Measurements from ENCODE around the gene KNL1.
A peak's percentile ranks its signal among the peaks of the same experiment; 100 is the strongest.

Gene KNL1

DNA sequence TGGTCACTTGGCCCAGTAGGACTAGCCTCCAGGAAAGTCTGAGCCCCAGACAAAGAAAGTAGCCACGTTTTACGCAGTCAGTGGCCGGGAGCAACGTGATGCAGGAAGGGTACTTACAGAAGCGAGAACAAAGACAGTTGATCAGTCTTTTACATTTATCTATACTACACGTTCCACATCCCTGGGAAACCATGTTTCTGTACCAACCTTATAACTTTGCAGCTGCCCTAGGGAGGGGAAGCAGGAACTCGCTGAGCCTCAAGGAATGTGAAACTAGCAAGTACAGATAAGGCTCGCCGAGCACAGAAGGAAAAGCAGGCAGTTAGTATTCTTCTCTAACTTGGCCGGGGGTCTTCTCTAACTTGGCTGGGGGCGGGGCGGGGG lies 3.4 kb upstream of the KNL1 start:
- Histone ChIP-seq H3K79me2 (ENCODE audit: insufficient read depth, low read length) (peaks cover 15% of the 10 kb centered on the region), H3K4me3 (ENCODE audit: insufficient read depth, low read length, poor library complexity, severe bottlenecking) (peak overlapping the region; percentile 43), H3K9me2 (replicated peaks; ENCODE audit: insufficient read depth, low read length) (no peaks in the 10 kb centered on the region), H4K20me1 (ENCODE audit: low read depth, low read length) (no peaks in the 10 kb centered on the region), H3K27me3 (ENCODE audit: low read length) (no peaks in the 10 kb centered on the region), H3K36me3 (ENCODE audit: low read length) (no peaks in the 10 kb centered on the region), H3K27ac (ENCODE audit: low read depth, low read length) (no peak overlapping the region), H3K9ac (ENCODE audit: low read length) (peak overlapping the region; percentile 23), H2AFZ (ENCODE audit: low read depth, low read length, severe bottlenecking) (peak overlapping the region; percentile 84), H3K9me3 (ENCODE audit: insufficient read depth, low read length) (no peaks in the 10 kb centered on the region), H3K4me2 (ENCODE audit: low read depth, low read length, poor library complexity, severe bottlenecking) (peak overlapping the region; percentile 52), H3F3A (ENCODE audit: insufficient read depth) (peaks cover 38% of the 10 kb centered on the region)
- TF ChIP-seq, protein P1, sequence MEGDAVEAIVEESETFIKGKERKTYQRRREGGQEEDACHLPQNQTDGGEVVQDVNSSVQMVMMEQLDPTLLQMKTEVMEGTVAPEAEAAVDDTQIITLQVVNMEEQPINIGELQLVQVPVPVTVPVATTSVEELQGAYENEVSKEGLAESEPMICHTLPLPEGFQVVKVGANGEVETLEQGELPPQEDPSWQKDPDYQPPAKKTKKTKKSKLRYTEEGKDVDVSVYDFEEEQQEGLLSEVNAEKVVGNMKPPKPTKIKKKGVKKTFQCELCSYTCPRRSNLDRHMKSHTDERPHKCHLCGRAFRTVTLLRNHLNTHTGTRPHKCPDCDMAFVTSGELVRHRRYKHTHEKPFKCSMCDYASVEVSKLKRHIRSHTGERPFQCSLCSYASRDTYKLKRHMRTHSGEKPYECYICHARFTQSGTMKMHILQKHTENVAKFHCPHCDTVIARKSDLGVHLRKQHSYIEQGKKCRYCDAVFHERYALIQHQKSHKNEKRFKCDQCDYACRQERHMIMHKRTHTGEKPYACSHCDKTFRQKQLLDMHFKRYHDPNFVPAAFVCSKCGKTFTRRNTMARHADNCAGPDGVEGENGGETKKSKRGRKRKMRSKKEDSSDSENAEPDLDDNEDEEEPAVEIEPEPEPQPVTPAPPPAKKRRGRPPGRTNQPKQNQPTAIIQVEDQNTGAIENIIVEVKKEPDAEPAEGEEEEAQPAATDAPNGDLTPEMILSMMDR (IDR thresholded peaks at IDR 0.05; ENCODE audit: insufficient read depth, low read length, poor library complexity, severe bottlenecking): no peak
- no peak for TF ChIP-seq EZH2phosphoT487 (conservative IDR thresholded peaks at IDR 0.05; ENCODE audit: low read length)

DNA sequence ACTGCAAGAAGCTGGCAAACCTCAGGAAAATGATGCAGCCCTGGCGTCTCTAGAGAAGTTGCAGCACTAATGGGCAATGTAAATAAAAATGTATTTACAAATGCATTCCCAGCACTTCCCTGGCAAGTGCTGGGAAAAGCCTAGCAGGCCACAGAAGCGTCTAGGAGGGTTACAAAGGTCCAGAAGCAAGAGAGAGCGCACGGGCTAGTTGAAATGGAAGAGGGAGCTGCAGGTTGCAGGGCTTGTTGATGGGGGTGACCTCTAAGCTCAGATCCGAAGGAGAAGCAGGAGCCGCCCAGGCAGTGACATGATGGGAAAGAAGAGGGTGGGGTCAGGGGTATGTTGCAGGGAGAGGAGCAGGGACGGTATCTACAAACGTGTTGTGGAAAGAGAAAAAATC lies 2.7 kb upstream of the KNL1 start:
- H2AFZ ChIP-seq (ENCODE audit: low read depth, low read length, severe bottlenecking): no peak overlapping the region

DNA sequence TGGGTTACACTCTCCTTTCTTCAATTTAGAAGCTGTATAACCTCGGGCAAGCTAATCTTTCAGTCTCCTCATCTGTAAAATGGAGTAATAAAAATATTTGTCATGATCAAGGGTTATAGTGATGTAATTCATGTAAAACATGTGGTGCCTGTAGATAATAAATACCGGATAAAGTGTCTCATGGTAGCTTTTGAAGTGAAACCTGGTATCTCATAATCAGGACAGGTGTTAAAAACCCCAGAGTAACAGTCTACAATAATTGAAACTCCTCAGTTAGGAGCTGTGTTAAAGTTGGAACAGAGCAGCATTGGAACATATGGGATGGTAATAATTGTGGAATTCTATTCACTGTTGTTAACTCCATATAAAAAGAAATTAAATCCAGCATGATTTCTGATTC lies 884 bp upstream of the KNL1 start:
- Histone ChIP-seq H3K4me3 (ENCODE audit: insufficient read depth, low read length, poor library complexity, severe bottlenecking) (peak overlapping the region; percentile 97), H3K9me2 (replicated peaks; ENCODE audit: insufficient read depth, low read length) (no peaks in the 10 kb centered on the region), H3K79me2 (ENCODE audit: insufficient read depth, low read length) (peaks cover 40% of the 10 kb centered on the region), H3F3A (ENCODE audit: insufficient read depth) (peaks cover 38% of the 10 kb centered on the region), H3K27ac (ENCODE audit: low read depth, low read length) (peak overlapping the region; percentile 95; the same call in 1 of the 2 replicates), H3K27me3 (ENCODE audit: low read length) (no peaks in the 10 kb centered on the region), H3K9ac (ENCODE audit: low read length) (peak overlapping the region; percentile 88), H2AFZ (ENCODE audit: low read depth, low read length, severe bottlenecking) (peak overlapping the region; percentile 85), H4K20me1 (ENCODE audit: low read depth, low read length) (no peaks in the 10 kb centered on the region), H3K36me3 (ENCODE audit: low read length) (no peaks in the 10 kb centered on the region), H3K9me3 (ENCODE audit: insufficient read depth, low read length) (no peaks in the 10 kb centered on the region), H3K4me2 (ENCODE audit: low read depth, low read length, poor library complexity, severe bottlenecking) (peak overlapping the region; percentile 100)
- TF ChIP-seq, protein P1 (IDR thresholded peaks at IDR 0.05; ENCODE audit: insufficient read depth, low read length, poor library complexity, severe bottlenecking): no peak
- no peak for TF ChIP-seq EZH2phosphoT487 (conservative IDR thresholded peaks at IDR 0.05; ENCODE audit: low read length)

More for the DNA sequence above, 2.7 kb upstream of the KNL1 start:
- peak overlapping the region; percentile 52 for H3K4me2 ChIP-seq (ENCODE audit: low read depth, low read length, poor library complexity, severe bottlenecking)
- TF ChIP-seq EZH2phosphoT487 (conservative IDR thresholded peaks at IDR 0.05; ENCODE audit: low read length): no peak
- TF ChIP-seq, protein P1 (IDR thresholded peaks at IDR 0.05; ENCODE audit: insufficient read depth, low read length, poor library complexity, severe bottlenecking): no peak
- peaks cover 38% of the 10 kb centered on the region for H3F3A ChIP-seq (ENCODE audit: insufficient read depth)
- no peak overlapping the region for H3K27ac ChIP-seq (ENCODE audit: low read depth, low read length)
- H3K4me3 ChIP-seq (ENCODE audit: insufficient read depth, low read length, poor library complexity, severe bottlenecking): no peak overlapping the region
- no peaks in the 10 kb centered on the region for H3K27me3 ChIP-seq (ENCODE audit: low read length)
- no peaks in the 10 kb centered on the region for H3K9me3 ChIP-seq (ENCODE audit: insufficient read depth, low read length)
- peak overlapping the region; percentile 23; the same call in 1 of the 2 replicates for H3K9ac ChIP-seq (ENCODE audit: low read length)
- no peaks in the 10 kb centered on the region for H3K36me3 ChIP-seq (ENCODE audit: low read length)
- H4K20me1 ChIP-seq (ENCODE audit: low read depth, low read length): no peaks in the 10 kb centered on the region
- peaks cover 22% of the 10 kb centered on the region for H3K79me2 ChIP-seq (ENCODE audit: insufficient read depth, low read length)
- no peaks in the 10 kb centered on the region for H3K9me2 ChIP-seq (replicated peaks; ENCODE audit: insufficient read depth, low read length)

Data from SU-DHL-6 (cell line).